HepG2 (cell line): Measurements from ENCODE around the gene TRAF4. TPM values are rescaled to one million over a fixed set of nuclear protein-coding genes. Genes with fewer than 3 reads are reported as not detected.

Experiments
- ATF4 ChIP-seq, 2 experiments: fragments of 450-650 bp in 1 of 2; sonication (generic) in 1 of 2; formaldehyde crosslinking; IDR thresholded peaks; 2 replicates each; pipeline versions ENCODE4 v1.5.0 to v1.8.0; 2020 to 2022; ENCODE audit warnings: mild to moderate bottlenecking in 1 of 2, missing genetic modification reagents in 1 of 2
- IKZF4 ChIP-seq: sonication (generic); formaldehyde crosslinking; IDR thresholded peaks from 2 replicates; pipeline ENCODE4 v1.5.1; 2020; ENCODE audit warnings: borderline replicate concordance, mild to moderate bottlenecking, low read depth, missing genetic modification reagents; ENCODE audit errors: not compliant biosample characterization
- KAT7 ChIP-seq: IDR thresholded peaks from 2 replicates; pipeline ENCODE4 v1.6.1; 2018; ENCODE audit warnings: borderline replicate concordance, missing compliant biosample characterization
- MED1 ChIP-seq: sonication (generic); formaldehyde crosslinking; IDR thresholded peaks from 2 replicates; pipeline ENCODE4 v1.4.0; 2020; ENCODE audit warnings: missing genetic modification reagents
- MIER3 ChIP-seq: IDR thresholded peaks from 2 replicates; pipeline ENCODE4 v1.6.1; 2016; ENCODE audit warnings: missing compliant biosample characterization, borderline replicate concordance
- NFKB2 ChIP-seq: sonication (generic); formaldehyde crosslinking; IDR thresholded peaks from 2 replicates; pipeline ENCODE4 v1.4.0; 2020; ENCODE audit warnings: missing genetic modification reagents, borderline replicate concordance
- RORA ChIP-seq: sonication (generic); formaldehyde crosslinking; IDR thresholded peaks from 2 replicates; pipeline ENCODE4 v1.5.0; 2020; ENCODE audit warnings: mild to moderate bottlenecking, missing genetic modification reagents, moderate library complexity
- STAG1 ChIP-seq: sonication (generic); formaldehyde crosslinking; IDR thresholded peaks from 2 replicates; pipeline ENCODE4 v1.4.0; 2020; ENCODE audit warnings: missing genetic modification reagents
- STAT6 ChIP-seq: sonication (generic); formaldehyde crosslinking; IDR thresholded peaks from 2 replicates; pipeline ENCODE4 v1.4.0; 2020; ENCODE audit warnings: missing genetic modification reagents, mild to moderate bottlenecking, borderline replicate concordance
- THYN1 ChIP-seq: sonication (generic); formaldehyde crosslinking; IDR thresholded peaks from 2 replicates; pipeline ENCODE4 v1.8.1; 2023; ENCODE audit warnings: low read depth, mild to moderate bottlenecking, moderate library complexity, missing genetic modification reagents, borderline replicate concordance
- ZFYVE20 ChIP-seq: sonication (generic); formaldehyde crosslinking; IDR thresholded peaks from 2 replicates; pipeline ENCODE4 v1.8.0; 2023; ENCODE audit warnings: low read depth, mild to moderate bottlenecking, moderate library complexity, missing genetic modification reagents, borderline replicate concordance
- ZKSCAN8 ChIP-seq: IDR thresholded peaks from 2 replicates; pipeline ENCODE4 v1.6.1; 2016; ENCODE audit warnings: borderline replicate concordance, missing genetic modification reagents, missing compliant biosample characterization
- ZNF225 ChIP-seq: sonication (generic); formaldehyde crosslinking; IDR thresholded peaks from 2 replicates; pipeline ENCODE4 v1.4.0; 2020; ENCODE audit warnings: mild to moderate bottlenecking, missing genetic modification reagents
- ZNF549 ChIP-seq: sonication (generic); formaldehyde crosslinking; IDR thresholded peaks from 2 replicates; pipeline ENCODE4 v1.5.0; 2020; ENCODE audit warnings: missing genetic modification reagents
- ZNF552 ChIP-seq: sonication (generic); formaldehyde crosslinking; IDR thresholded peaks from 2 replicates; pipeline ENCODE4 v1.9.0; 2022; ENCODE audit warnings: missing genetic modification reagents, mild to moderate bottlenecking, borderline replicate concordance
- ZNF556 ChIP-seq: sonication (generic); formaldehyde crosslinking; IDR thresholded peaks from 2 replicates; pipeline ENCODE4 v1.4.0; 2020; ENCODE audit warnings: mild to moderate bottlenecking, missing genetic modification reagents, borderline replicate concordance
- ZNF772 ChIP-seq: sonication (generic); formaldehyde crosslinking; IDR thresholded peaks from 2 replicates; pipeline ENCODE4 v1.5.0; 2020; ENCODE audit warnings: mild to moderate bottlenecking, missing genetic modification reagents
- ZSCAN5A ChIP-seq: sonication (generic); formaldehyde crosslinking; IDR thresholded peaks from 2 replicates; pipeline ENCODE4 v1.8.0; 2022; ENCODE audit warnings: mild to moderate bottlenecking, missing genetic modification reagents, borderline replicate concordance
- polyA plus RNA-seq, 8 experiments: library from polyadenylated mRNA; depleted of rRNA in 3 of 8; stranded (reverse) in 7 of 8; unstranded in 1 of 8; fragments of >200 nt; fragmentation: Illumina TruSeq in 4 of 8; extraction: Trizol in 4 of 8; gene quantifications; 2 replicates each; pipeline versions ENCODE4 v1.2.1 to v1.2.3, GENCODE V29; 2011 to 2016; ENCODE audit warnings: low read depth in 4 of 8, missing spikeins in 1 of 8, mixed read lengths in 1 of 8; ENCODE audit not compliant: insufficient read depth in 1 of 8
- total RNA-seq, 5 experiments: library from RNA; depleted of rRNA; stranded (reverse); fragments of >200 nt; fragmentation: Illumina TruSeq; extraction: Trizol; gene quantifications; 2 replicates each; pipeline ENCODE4 v1.2.3, GENCODE V29; 2016; ENCODE audit warnings: low read depth in 1 of 5
- TF ChIP-seq, protein P1 (sequence below): sonication (generic); formaldehyde crosslinking; IDR thresholded peaks from 2 replicates; pipeline ENCODE4 v1.4.0; 2020; ENCODE audit warnings: missing genetic modification reagents, mild to moderate bottlenecking, borderline replicate concordance

TRAF4 gene
- total and polyA plus RNA-seq, 2 of the 13 experiments (the other 11 are each of a cell fraction or from before 2014, with no cell fraction given): 86.0 to 89.9 TPM

- TF ChIP-seq ZSCAN5A (CRISPR knock-in tag) (peak; percentile 78; the same call in 1 of the 2 replicates), STAG1 (CRISPR knock-in tag) (peak; percentile 25; the same call in 1 of the 2 replicates), KAT7 (0 out of 2 replicates have a peak, but pooled peaks have one; percentile 28), IKZF4 (CRISPR knock-in tag) (peak; percentile 57), ZFYVE20 (CRISPR knock-in tag) (no peak), STAT6 (CRISPR knock-in tag) (no peak; the same call in none of the 2 replicates), ZNF549 (CRISPR knock-in tag) (no peak), ZNF772 (CRISPR knock-in tag) (peak; percentile 86; the same call in 1 of the 2 replicates), RORA (CRISPR knock-in tag) (no peak), ZNF225 (CRISPR knock-in tag) (no peak), MIER3 (peak; percentile 78; the same call in 1 of the 2 replicates), ATF4 (CRISPR knock-in tag; IDR thresholded peaks at IDR 0.05) (peak in 1 of 2 experiments; percentile 48; a peak in 1 of 4 replicates), MED1 (CRISPR knock-in tag) (peak; percentile 89), ZNF556 (CRISPR knock-in tag) (peak; percentile 71; the same call in 1 of the 2 replicates), ZNF552 (CRISPR knock-in tag) (no peak), ZKSCAN8 (CRISPR knock-in tag) (peak; percentile 93), NFKB2 (no peak; the same call in 1 of the 2 replicates), THYN1 (CRISPR knock-in tag) (no peak)
- TF ChIP-seq, protein P1, sequence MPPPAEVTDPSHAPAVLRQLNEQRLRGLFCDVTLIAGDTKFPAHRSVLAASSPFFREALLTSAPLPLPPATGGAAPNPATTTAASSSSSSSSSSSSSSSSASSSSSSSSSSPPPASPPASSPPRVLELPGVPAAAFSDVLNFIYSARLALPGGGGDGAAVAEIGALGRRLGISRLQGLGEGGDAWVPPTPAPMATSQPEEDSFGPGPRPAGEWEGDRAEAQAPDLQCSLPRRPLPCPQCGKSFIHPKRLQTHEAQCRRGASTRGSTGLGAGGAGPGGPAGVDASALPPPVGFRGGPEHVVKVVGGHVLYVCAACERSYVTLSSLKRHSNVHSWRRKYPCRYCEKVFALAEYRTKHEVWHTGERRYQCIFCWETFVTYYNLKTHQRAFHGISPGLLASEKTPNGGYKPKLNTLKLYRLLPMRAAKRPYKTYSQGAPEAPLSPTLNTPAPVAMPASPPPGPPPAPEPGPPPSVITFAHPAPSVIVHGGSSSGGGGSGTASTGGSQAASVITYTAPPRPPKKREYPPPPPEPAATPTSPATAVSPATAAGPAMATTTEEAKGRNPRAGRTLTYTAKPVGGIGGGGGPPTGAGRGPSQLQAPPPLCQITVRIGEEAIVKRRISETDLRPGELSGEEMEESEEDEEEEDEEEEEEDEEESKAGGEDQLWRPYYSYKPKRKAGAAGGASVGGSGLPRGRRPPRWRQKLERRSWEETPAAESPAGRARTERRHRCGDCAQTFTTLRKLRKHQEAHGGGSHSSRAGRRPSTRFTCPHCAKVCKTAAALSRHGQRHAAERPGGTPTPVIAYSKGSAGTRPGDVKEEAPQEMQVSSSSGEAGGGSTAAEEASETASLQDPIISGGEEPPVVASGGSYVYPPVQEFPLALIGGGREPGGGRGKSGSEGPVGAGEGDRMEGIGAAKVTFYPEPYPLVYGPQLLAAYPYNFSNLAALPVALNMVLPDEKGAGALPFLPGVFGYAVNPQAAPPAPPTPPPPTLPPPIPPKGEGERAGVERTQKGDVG (CRISPR knock-in tag): no peak
Observed at GRCh38 chr17:28698253-28698941, 45.4 kb upstream of the TRAF4 start (continued).
